Mucosa of stomach (tissue), 1 donor: ENCODE results near the gene H2BW2.
"Not testable (repeated sequence)": the region's sequence is repeated elsewhere in the genome, so short reads cannot be mapped to it uniquely, and the experiment has no call there.

Experiments
- H3K27me3 ChIP-seq: one replicate; pipeline ENCODE4 v1.7.0; 2013; ENCODE audit warnings: mild to moderate bottlenecking, low read length; ENCODE audit not compliant: control insufficient read depth, insufficient read depth
- H3K36me3 ChIP-seq: one replicate; pipeline ENCODE4 v1.7.0; 2013; ENCODE audit warnings: low read length; ENCODE audit not compliant: control insufficient read depth, insufficient read depth
- H3K4me1 ChIP-seq: one replicate; pipeline ENCODE4 v1.7.0; 2013; ENCODE audit warnings: mild to moderate bottlenecking, low read length; ENCODE audit not compliant: control insufficient read depth, insufficient read depth
- H3K4me3 ChIP-seq: one replicate; pipeline ENCODE4 v1.7.0; 2013; ENCODE audit warnings: low read length
- H3K9ac ChIP-seq: one replicate; pipeline ENCODE4 v1.7.0; 2013; ENCODE audit warnings: mild to moderate bottlenecking, low read length, moderate library complexity
- H3K9me3 ChIP-seq: one replicate; pipeline ENCODE4 v1.7.0; 2013; ENCODE audit warnings: mild to moderate bottlenecking, low read length, moderate library complexity; ENCODE audit not compliant: control insufficient read depth
- donor health status: Pancreatic carcinoma.

The H2BW2 gene

DNA sequence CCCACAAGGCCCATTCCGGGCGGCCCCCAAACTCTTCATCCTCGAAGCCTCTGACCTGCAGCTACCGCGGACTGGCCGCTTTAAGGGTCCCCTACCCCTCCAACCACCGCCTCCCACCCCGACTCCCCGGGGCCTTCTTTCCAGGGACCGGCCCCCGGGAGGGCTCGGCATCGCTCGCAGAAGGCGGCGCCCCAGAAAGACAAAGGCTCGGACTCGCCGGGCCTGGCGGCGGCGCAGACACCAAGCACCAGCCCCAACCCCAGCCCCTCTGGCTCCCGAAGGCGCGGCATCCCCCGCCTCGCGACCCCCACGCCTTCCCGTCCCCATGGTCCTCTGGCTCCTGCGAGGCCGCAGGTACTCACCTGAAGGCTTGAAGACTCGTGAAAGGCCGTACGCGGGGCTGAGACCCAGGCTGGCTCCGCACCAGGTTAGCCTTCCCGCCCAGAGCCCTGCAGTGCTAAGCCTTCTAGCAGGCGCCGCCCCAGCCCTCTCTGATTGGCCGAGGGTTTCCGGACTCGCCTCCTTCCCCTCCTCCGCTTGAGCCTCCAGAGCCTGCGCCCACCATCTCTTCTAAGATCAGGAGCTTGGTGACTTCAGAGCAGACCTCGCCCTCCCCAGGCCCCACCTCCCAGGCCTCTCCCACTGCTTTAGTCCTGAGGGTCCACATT, 36.2 kb downstream of the H2BW2 start, which contains the start of gene TMSB15C:
TMSB15C (minus strand) TSS at position 459 of the 668 bp plus-strand sequence.
- H3K36me3 ChIP-seq, H3K4me3 ChIP-seq: not testable (repeated sequence)

DNA sequence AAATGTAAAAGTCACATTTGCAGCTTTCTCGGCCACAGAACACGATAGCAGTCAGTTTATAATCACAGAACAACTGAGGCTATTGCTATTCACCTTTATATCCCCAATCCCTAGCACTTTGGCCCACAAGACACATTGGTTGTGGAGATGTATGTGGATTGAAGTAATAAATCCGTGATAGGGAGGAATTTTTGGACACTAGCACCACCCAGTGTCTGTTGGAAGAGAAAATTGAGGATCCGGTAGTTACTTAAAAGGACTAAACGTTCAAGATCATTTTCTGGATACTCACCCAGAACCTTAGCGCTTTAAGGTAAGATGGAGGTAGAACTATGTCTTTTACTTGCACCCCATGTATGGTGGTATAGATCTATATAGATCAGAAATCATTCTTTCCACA, 38.1 kb downstream of the H2BW2 start:
- H3K4me3 ChIP-seq, H3K36me3 ChIP-seq, H3K27me3 ChIP-seq, H3K9ac ChIP-seq, H3K4me1 ChIP-seq, H3K9me3 ChIP-seq: not testable (repeated sequence)

More for the DNA sequence above, 36.2 kb downstream of the H2BW2 start, which contains the start of gene TMSB15C:
- not testable (repeated sequence) for H3K9me3 ChIP-seq, H3K9ac ChIP-seq, H3K27me3 ChIP-seq, H3K4me1 ChIP-seq

DNA sequence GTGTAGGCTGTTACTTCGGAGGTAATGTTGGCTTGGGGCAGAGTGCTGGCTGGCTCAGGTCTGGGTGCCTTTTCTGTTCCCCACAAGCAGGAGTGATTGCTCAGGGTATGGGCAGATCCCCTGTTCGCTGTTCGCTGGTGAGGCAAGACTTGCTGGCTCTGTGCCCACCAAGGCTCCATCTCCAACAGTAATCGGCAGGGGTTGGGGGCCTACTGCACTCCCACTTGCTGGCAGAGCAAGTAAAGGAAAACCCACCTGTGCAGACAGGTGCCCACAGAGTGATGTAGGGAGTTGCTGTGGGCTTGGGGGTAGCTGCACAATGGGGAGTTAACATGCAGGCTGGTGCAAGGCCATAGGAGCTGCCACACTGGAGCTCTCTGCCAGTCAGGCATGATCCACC, 44.3 kb downstream of the H2BW2 start:
- H3K9ac ChIP-seq = no peak overlapping the region
- H3K36me3 ChIP-seq = no peaks in the 10 kb centered on the region
- no peaks in the 10 kb centered on the region for H3K27me3 ChIP-seq
- H3K4me3 ChIP-seq = no peak overlapping the region
- no peaks in the 10 kb centered on the region for H3K4me1 ChIP-seq
- no peaks in the 10 kb centered on the region for H3K9me3 ChIP-seq

DNA sequence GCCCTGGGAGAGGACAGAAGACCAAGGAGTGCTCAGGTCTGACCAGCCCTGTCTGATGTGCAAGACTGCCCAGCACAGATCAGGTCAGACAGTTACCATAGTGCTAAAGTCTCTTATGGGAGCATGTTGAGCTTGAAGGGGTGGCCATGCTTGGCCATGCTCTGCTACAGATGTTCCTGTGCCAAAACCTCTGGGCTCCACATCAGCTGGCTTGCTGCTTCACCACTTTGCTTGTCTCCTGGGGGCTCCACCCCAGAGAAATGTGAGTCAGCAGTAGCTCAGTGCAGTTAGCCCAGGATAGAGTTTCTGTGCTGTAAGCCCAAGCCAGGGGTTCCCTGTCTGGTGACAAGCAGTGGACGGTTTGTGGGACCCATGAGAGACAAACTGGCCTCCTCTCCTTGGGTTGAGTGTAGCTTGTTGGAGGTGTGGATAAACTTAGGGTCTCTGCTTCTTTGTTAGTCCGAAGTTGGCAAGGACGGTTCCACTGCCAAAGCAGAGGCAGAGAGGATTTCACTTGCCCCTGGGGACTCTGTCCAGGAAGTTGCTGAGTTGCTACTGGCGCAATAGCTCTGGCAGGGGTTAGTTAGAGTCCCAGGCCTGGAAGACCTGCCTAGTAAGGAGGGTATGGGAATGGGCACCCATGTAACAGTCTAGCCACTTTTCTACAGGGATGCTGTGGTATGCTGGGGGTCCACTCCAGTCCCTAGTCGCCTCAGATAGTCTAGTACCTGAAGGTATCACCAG, 45.0 kb downstream of the H2BW2 start:
- Histone ChIP-seq H3K4me3 (no peak overlapping the region), H3K9me3 (no peaks in the 10 kb centered on the region)

DNA sequence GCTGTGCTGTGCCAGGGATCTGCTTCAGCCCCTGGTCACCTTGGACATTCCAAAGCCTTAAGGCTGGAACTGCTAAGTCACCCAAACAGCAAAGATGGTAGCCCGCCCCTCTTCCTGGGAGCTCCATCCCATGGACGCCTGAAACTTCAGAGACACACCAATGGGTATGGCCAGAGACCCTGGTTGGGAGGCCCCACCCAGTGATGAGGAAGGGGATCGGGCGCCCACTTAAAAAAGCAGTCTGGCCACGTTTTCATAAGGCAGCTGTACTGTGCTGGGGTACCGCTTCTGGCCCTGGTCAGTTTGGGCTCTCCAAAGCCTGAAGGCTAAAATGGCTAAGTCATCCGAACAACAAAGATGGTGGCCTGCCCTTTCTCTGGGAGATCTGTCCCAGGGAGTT, 45.7 kb downstream of the H2BW2 start:
- Histone ChIP-seq H3K4me1 (no peaks in the 10 kb centered on the region), H3K27me3 (no peaks in the 10 kb centered on the region), H3K4me3 (no peak overlapping the region), H3K9me3 (no peaks in the 10 kb centered on the region), H3K9ac (no peak overlapping the region), H3K36me3 (no peaks in the 10 kb centered on the region)

More for the DNA sequence above, 45.0 kb downstream of the H2BW2 start:
- no peaks in the 10 kb centered on the region for H3K36me3 ChIP-seq
- H3K9ac ChIP-seq = no peak overlapping the region
- H3K27me3 ChIP-seq = no peaks in the 10 kb centered on the region
- H3K4me1 ChIP-seq = no peaks in the 10 kb centered on the region

DNA sequence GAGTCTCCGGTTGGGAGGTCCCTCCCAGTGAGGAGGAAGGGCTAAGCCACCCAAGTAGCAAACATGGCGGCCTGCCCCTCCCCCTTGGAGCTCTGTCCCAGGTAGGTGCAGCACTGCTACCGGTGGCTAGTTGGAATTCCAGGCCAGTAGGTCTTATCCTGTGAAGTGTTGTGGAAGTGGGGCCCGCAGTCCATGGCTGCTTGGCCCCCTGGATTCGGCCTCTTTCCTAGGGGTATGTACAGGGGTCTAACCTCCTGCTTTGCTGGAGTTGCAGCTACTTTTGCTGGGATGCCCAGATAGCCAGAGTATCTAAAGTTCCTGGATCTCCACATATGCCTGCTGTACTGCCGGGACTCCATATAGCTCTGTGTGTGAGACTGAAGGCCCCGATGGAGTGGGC, 46.2 kb downstream of the H2BW2 start:
- Histone ChIP-seq H3K4me1 (no peaks in the 10 kb centered on the region), H3K36me3 (no peaks in the 10 kb centered on the region), H3K27me3 (no peaks in the 10 kb centered on the region), H3K9ac (no peak overlapping the region), H3K4me3 (no peak overlapping the region), H3K9me3 (no peaks in the 10 kb centered on the region)
